ENCODE measurements around the gene PALS1.

- TF ChIP-seq TAF1 (conservative IDR thresholded peaks at IDR 0.05) (no peak), GABPA (IDR thresholded peaks at IDR 0.05 in 1 of 2, conservative IDR thresholded peaks at IDR 0.05 in 1 of 2) (no peak), HNF4A (conservative IDR thresholded peaks at IDR 0.05) (no peak), SP1 (IDR thresholded peaks at IDR 0.05) (no peak), YY1 (IDR thresholded peaks at IDR 0.05) (no peak), FOXA1 (IDR thresholded peaks at IDR 0.05) (no peak)
- TF ChIP-seq, protein P1, sequence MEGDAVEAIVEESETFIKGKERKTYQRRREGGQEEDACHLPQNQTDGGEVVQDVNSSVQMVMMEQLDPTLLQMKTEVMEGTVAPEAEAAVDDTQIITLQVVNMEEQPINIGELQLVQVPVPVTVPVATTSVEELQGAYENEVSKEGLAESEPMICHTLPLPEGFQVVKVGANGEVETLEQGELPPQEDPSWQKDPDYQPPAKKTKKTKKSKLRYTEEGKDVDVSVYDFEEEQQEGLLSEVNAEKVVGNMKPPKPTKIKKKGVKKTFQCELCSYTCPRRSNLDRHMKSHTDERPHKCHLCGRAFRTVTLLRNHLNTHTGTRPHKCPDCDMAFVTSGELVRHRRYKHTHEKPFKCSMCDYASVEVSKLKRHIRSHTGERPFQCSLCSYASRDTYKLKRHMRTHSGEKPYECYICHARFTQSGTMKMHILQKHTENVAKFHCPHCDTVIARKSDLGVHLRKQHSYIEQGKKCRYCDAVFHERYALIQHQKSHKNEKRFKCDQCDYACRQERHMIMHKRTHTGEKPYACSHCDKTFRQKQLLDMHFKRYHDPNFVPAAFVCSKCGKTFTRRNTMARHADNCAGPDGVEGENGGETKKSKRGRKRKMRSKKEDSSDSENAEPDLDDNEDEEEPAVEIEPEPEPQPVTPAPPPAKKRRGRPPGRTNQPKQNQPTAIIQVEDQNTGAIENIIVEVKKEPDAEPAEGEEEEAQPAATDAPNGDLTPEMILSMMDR (IDR thresholded peaks at IDR 0.05; ENCODE audit: low read depth, low read length, missing input control): no peak
- TF ChIP-seq, protein P2, sequence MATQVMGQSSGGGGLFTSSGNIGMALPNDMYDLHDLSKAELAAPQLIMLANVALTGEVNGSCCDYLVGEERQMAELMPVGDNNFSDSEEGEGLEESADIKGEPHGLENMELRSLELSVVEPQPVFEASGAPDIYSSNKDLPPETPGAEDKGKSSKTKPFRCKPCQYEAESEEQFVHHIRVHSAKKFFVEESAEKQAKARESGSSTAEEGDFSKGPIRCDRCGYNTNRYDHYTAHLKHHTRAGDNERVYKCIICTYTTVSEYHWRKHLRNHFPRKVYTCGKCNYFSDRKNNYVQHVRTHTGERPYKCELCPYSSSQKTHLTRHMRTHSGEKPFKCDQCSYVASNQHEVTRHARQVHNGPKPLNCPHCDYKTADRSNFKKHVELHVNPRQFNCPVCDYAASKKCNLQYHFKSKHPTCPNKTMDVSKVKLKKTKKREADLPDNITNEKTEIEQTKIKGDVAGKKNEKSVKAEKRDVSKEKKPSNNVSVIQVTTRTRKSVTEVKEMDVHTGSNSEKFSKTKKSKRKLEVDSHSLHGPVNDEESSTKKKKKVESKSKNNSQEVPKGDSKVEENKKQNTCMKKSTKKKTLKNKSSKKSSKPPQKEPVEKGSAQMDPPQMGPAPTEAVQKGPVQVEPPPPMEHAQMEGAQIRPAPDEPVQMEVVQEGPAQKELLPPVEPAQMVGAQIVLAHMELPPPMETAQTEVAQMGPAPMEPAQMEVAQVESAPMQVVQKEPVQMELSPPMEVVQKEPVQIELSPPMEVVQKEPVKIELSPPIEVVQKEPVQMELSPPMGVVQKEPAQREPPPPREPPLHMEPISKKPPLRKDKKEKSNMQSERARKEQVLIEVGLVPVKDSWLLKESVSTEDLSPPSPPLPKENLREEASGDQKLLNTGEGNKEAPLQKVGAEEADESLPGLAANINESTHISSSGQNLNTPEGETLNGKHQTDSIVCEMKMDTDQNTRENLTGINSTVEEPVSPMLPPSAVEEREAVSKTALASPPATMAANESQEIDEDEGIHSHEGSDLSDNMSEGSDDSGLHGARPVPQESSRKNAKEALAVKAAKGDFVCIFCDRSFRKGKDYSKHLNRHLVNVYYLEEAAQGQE (IDR thresholded peaks at IDR 0.05): no peak
Observed at GRCh38 chr14:67263499-67264149, 22.4 kb downstream of the PALS1 start.

All from liver (tissue), 3 donors.